Testis (tissue), 3 donors: ENCODE measurements around the gene FNIP1. TPM values are rescaled to one million over a fixed set of nuclear protein-coding genes. Genes with fewer than 3 reads are reported as not detected.

Experiments used
- DNase-seq: peaks from one replicate; pipeline ENCODE4 v3.0.0-alpha.2; 2019
- H3K27ac ChIP-seq, 2 donors: fragments of 200-600 bp; sonication (generic); one replicate each; pipeline ENCODE4 v1.5.1; 2019
- H3K27me3 ChIP-seq: fragments of 200-600 bp; sonication (generic); one replicate; pipeline ENCODE4 v1.5.1; 2019
- H3K36me3 ChIP-seq: fragments of 200-600 bp; sonication (generic); one replicate; pipeline ENCODE4 v1.5.1; 2017; ENCODE audit warnings: low read depth; ENCODE audit errors: missing control alignments
- H3K4me1 ChIP-seq: fragments of 200-600 bp; sonication (generic); one replicate; pipeline ENCODE4 v1.5.1; 2019
- H3K4me3 ChIP-seq, 2 donors: fragments of 200-600 bp; sonication (generic); one replicate each; pipeline ENCODE4 v1.5.1; 2017 to 2019
- H3K9me3 ChIP-seq: fragments of 200-600 bp; sonication (generic); one replicate; pipeline ENCODE4 v1.5.1; 2017
- CTCF ChIP-seq, 3 experiments: fragments of 450-650 bp in 2 of 3; fragments of 200-600 bp in 1 of 3; sonication (generic) in 1 of 3; IDR thresholded peaks; one replicate each; pipeline ENCODE4 v1.5.1; 2016 to 2019; ENCODE audit warnings: antibody characterized with exemption in 3 of 3, mild to moderate bottlenecking in 2 of 3, moderate library complexity in 1 of 3
- POLR2A ChIP-seq: fragments of 450-650 bp; IDR thresholded peaks from one replicate; pipeline ENCODE4 v1.6.1; 2017; ENCODE audit warnings: antibody characterized with exemption, mild to moderate bottlenecking, moderate library complexity
- WGBS, 2 donors: methylation state at CpG; one replicate each; pipeline ENCODE4 v1.1.5; 2018; 5-methylcytosine and 5-hydroxymethylcytosine counted together
- intact Hi-C: fragments of 100-400 bp; cut with DNase I; formaldehyde crosslinking; loops from one replicate; pipeline ENCODE4 v1.15.1; 2023; ENCODE audit warnings: low total_unique reads
- polyA plus RNA-seq: library from polyadenylated mRNA; stranded (reverse); fragments of 350-450 nt; fragmentation: Illumina TruSeq; extraction: RNeasy Lipid Tissue Mini Kit (QIAGEN cat#74804); gene quantifications from one replicate; pipeline ENCODE4 v1.2.3, GENCODE V29; 2014; ENCODE audit warnings: low read depth, low replicate concordance; ENCODE audit not compliant: insufficient read depth
- total RNA-seq, 2 donors: library from RNA; depleted of rRNA; stranded (reverse); fragments of >200 nt; gene quantifications; one replicate each; pipeline ENCODE4 v1.2.3, GENCODE V29; 2016

FNIP1 gene
- total and polyA plus RNA-seq, 3 donors from 2014 or later = 29.2 to 61.3 (median 60.1) TPM

- no peaks in the 10 kb centered on the region for H3K9me3 ChIP-seq
- no peaks in the 10 kb centered on the region for H3K4me1 ChIP-seq
- TF ChIP-seq POLR2A (no peak), CTCF (IDR thresholded peaks at IDR 0.05) (no peak)
- no peak for DNase-seq
- 86 to 87% methylated on average over 4 of the region's 4 CpGs for WGBS, 2 donors
- no peak overlapping the region for H3K4me3 ChIP-seq
- no peaks in the 10 kb centered on the region for H3K36me3 ChIP-seq
- no peaks in the 10 kb centered on the region for H3K27me3 ChIP-seq
- intact Hi-C loops = no loop called here
- no peak overlapping the region for H3K27ac ChIP-seq
Measured at GRCh38 chr5:131787736-131788135, 9.1 kb downstream of the FNIP1 start.

GRCh38 chr5:131786900-131787692 lies 9.7 kb downstream of the FNIP1 start:
- 71 to 80% methylated on average over 4 of the region's 4 CpGs for WGBS, 2 donors
- Histone ChIP-seq H3K27me3 (no peaks in the 10 kb centered on the region), H3K36me3 (no peaks in the 10 kb centered on the region), H3K4me3 (no peak overlapping the region), H3K4me1 (no peaks in the 10 kb centered on the region), H3K9me3 (no peaks in the 10 kb centered on the region), H3K27ac (no peak overlapping the region)
- intact Hi-C loops = no loop called here
- no peak for TF ChIP-seq CTCF (IDR thresholded peaks at IDR 0.05)
- no peak for TF ChIP-seq POLR2A
- DNase-seq = no peak

DNA sequence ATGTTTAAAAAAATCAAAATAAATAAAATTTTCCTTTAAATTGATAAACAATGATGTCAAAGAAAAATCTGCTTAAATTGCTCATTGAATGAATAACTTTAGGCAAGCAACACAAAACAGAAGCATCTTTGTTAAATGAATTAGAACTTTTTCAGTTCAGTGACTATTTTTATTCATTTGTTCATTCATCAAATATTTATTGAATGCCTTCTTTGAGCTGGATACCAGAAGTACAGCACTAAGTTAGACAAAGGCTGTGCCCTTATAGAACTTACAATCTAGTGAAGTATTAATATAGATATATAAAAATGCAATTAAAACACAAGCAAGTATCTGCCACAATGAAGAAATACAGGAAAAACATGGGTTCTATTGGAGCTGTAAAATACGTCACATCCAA lies 10.8 kb downstream of the FNIP1 start:
- intact Hi-C loops = no loop called here
- 88 to 95% methylated on average over 1 of the region's 1 CpG for WGBS, 2 donors
- TF ChIP-seq CTCF (IDR thresholded peaks at IDR 0.05) = no peak
- TF ChIP-seq POLR2A = no peak
- Histone ChIP-seq H3K27me3 (no peaks in the 10 kb centered on the region), H3K4me3 (no peak overlapping the region), H3K4me1 (no peaks in the 10 kb centered on the region), H3K27ac (no peak overlapping the region), H3K36me3 (no peaks in the 10 kb centered on the region), H3K9me3 (no peaks in the 10 kb centered on the region)
- DNase-seq = no peak

GRCh38 chr5:131783874-131784273 lies 12.9 kb downstream of the FNIP1 start:
- DNase-seq = no peak
- WGBS, 2 donors = 94 to 96% methylated on average over 1 of the region's 1 CpG
- Histone ChIP-seq H3K4me3 (no peak overlapping the region), H3K4me1 (no peaks in the 10 kb centered on the region), H3K27me3 (no peaks in the 10 kb centered on the region), H3K27ac (no peak overlapping the region), H3K36me3 (no peaks in the 10 kb centered on the region), H3K9me3 (no peaks in the 10 kb centered on the region)
- TF ChIP-seq POLR2A = no peak
- TF ChIP-seq CTCF (IDR thresholded peaks at IDR 0.05) = no peak
- intact Hi-C loops = no loop called here

DNA sequence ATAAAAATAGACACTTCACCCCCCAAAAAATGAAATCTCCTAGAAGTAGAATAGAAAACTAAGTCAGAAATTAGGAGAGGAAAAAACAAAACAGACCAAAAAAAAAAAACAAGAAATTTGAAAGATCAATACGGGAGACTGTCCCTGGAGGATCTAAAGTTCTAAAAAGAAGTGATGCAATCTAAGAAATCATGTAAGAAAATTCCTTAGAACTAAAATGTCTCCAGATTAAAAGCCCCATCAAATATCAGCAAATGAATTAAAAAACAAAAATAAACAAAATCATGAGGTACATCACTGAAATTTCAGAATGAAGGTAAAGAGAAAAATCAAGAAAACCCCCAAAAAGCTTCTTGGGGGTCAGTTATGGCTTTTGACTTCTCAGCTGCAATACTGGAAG lies 13.5 kb downstream of the FNIP1 start:
- Histone ChIP-seq H3K4me1 (no peaks in the 10 kb centered on the region), H3K4me3 (no peak overlapping the region), H3K36me3 (no peaks in the 10 kb centered on the region), H3K27ac (no peak overlapping the region), H3K9me3 (no peaks in the 10 kb centered on the region), H3K27me3 (no peaks in the 10 kb centered on the region)
- no peak for TF ChIP-seq CTCF (IDR thresholded peaks at IDR 0.05)
- no peak for TF ChIP-seq POLR2A
- no peak for DNase-seq
- intact Hi-C loops = no loop called here
- WGBS, 2 donors = 64 to 67% methylated on average over 1 of the region's 1 CpG
